AG09319 (cell line): ENCODE results near the gene GTF3C1.
"Not testable (repeated sequence)": the region's sequence is repeated elsewhere in the genome, so short reads cannot be mapped to it uniquely, and the experiment has no call there.

ENCODE experiments used
- DNase-seq: peaks from one replicate; pipeline ENCODE4 v3.0.0-alpha.2; 2010; ENCODE audit warnings: low read depth; ENCODE audit errors: extremely low read depth
- TF ChIP-seq, protein P1 (sequence below): IDR thresholded peaks from 2 replicates; pipeline ENCODE4 v1.5.1; 2011; ENCODE audit warnings: low read depth, mild to moderate bottlenecking, inconsistent platforms, low read length, moderate library complexity

GTF3C1 gene

DNA sequence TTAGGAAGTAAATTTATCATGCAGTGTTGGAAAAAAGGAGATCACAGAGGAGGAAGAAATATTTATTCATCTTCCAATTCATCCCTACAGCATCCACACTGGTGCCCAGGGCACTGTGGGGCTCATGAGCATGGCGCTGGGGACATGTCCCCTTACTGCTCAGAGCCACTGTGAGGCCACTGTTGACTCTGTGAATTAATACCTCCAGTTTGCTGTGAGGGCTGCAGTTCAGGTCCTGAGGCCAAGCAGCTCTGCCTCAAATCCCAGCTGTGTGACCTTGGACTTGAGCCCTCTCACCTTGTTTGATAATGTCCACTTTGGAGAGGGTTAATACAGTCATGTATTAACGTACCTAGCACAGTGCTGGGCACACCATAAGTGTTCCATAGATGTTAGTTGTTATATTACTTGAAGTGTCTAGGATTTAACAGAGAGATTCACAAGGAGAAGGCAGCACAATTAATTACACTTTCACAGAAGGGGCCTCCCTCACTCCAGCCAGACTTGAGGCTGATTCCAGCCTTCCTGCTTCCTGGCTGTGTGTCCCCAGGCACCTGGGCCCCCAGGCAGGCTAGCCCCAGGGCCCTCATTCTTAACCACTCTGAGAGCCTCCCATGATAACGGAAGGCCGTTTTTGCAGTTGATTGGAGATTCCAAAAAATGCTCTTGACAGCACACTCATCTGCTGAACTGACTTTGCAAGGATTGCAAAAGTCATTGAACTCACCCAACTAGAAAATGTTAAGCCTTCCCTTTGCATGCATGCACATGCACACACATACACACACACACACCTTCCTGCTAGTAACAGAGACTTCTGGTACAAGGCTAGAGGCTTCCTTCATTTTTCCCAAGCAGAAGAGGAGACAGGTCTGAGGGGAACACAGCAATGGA lies 29.6 kb upstream of the GTF3C1 start:
- DNase-seq = peak; percentile 25
- TF ChIP-seq, protein P1, sequence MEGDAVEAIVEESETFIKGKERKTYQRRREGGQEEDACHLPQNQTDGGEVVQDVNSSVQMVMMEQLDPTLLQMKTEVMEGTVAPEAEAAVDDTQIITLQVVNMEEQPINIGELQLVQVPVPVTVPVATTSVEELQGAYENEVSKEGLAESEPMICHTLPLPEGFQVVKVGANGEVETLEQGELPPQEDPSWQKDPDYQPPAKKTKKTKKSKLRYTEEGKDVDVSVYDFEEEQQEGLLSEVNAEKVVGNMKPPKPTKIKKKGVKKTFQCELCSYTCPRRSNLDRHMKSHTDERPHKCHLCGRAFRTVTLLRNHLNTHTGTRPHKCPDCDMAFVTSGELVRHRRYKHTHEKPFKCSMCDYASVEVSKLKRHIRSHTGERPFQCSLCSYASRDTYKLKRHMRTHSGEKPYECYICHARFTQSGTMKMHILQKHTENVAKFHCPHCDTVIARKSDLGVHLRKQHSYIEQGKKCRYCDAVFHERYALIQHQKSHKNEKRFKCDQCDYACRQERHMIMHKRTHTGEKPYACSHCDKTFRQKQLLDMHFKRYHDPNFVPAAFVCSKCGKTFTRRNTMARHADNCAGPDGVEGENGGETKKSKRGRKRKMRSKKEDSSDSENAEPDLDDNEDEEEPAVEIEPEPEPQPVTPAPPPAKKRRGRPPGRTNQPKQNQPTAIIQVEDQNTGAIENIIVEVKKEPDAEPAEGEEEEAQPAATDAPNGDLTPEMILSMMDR = no peak

DNA sequence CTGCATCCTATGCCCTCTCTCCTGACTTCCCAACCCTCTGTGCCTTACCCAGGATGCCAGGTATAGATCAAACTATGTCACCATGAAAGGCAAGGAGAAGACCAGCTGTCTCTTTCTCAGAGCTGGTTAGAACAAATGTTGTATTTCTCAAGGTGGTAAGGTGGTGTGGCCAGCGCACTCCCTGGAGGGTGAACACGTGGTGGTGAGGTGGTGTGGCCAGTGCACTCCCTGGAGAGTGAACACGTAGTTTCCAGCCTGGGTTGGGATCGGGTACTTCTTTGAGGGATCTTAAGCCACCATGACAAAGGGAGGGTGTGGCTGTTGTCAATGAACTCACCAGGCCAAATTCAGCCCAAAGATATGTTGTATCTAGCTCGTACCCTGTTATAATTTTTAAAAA lies 27.0 kb upstream of the GTF3C1 start:
- TF ChIP-seq, protein P1 = no peak
- DNase-seq = no peak

DNA sequence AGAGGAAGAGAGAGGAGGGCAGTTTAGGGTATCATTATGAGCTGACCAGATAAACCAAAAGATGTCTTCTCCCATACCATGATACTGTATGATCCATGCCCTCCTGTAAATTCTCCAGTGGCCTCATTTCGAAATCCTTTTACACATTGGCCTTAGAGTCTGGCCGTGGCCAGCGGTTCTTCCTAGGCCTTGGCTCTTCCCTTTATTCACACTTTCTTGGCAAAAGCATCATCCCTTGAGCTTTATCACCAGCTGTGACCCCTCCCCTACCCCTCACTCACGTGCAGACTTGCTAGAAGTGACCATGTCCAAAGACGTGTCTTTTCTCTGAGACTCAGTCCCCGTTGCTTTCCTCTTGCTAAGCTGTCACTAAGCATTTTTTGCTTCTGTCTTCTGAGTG lies 23.0 kb upstream of the GTF3C1 start:
- TF ChIP-seq, protein P1 = no peak
- no peak for DNase-seq

DNA sequence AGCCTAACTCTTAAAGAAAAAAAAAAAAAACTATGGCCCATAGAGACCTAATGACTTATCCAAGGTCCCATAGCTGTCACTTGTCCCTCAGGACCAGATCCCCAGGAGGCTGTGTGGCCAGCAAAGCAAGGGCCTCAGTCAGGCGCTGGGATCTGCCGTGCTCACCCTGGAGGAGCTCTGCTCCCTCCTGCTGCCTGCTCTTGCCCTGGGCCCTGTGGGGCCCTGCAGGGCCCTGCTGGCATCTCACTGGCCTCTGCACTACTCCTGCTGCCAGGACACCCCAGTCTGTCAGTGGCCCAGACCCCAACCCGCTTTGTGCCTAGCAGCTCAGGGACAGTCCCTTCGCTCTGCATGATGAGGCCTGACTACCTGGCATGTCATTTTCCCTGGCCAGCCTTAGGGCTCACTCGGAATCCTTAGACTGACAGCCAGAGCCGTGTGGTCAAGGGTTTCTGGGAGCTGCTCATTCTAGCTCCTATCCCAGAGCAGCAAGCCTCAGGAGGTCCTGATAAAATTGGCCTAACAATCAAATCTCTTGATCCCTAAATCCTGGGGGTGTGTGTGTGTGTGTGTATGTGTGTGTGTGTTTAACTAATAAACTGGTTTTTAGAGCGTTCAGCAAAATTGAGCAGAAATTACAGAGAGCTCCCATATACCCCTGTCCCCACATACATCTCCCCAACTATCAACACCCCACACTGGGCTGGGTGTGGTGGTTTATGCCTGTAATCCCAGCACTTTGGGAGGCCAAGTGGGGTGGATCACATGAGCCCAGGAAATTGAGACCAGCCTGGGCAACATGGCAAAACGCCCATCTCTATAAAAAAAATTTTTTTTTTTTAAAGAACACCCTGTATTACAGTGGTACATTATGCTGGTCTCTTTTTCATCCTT lies 22.0 kb upstream of the GTF3C1 start:
- TF ChIP-seq, protein P1 = no peak

DNA sequence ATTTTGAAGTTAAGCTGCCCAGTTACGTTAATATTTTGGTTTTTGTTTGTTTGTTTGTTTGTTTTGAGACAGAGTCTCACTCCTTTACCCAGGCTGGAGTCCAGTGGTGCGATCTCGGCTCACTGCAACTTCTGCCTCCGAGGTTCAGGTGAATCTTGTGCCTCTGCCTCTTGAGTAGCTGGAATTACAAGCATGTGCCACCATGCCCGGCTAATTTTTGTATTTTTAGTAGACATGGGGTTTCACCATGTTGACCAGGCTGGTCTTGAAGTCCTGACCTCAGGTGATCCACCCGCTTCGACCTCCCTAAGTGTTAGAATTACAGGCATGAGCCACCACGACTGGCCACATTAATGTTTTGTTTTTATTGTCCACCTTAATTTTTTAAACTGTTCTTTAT lies 21.3 kb upstream of the GTF3C1 start:
- not testable (repeated sequence) for DNase-seq

More for the DNA sequence above, 22.0 kb upstream of the GTF3C1 start:
- DNase-seq = no peak

DNA sequence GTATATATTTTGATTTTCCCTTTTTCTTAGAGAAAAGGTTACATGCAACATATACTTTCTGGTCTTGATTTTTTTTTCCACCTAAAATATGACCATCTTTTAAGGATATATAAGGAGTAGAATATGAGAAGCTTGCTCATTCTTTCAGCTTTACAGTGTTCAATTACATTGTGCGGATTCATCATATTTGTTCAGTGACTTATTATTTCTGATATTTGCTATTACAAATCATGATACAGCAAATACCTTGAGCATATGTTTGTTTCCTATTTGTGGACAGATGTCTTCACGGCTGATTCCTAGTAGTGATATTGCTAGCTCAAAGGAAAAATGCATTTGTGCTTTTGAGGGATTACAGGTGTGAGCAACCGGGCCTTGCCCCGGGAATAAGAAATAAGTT lies 18.4 kb upstream of the GTF3C1 start:
- no peak for DNase-seq
- TF ChIP-seq, protein P1 = no peak

DNA sequence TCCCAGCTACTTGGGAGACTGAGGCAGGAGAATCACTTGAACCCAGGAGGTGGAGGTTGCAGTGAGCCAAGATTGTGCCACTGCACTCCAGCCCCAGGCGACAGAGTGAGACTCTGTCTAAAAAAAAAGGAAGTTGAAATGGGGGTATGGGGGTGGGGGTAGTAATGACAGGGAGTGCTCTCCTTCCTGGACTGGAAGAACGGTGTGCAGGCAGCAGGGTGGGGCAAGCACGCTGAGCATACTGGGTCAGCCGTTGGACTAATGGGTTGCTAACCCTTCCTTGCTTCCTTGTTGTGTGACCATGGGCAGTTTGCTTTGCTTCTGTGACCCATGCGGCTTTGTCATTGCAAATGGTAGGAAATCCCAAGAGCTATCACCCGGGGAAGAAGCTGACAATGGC lies 16.7 kb upstream of the GTF3C1 start:
- TF ChIP-seq, protein P1 = no peak
- DNase-seq = no peak
